Testis (tissue), 3 donors: ENCODE data around the gene PCMTD2. TPM values are rescaled to one million over a fixed set of nuclear protein-coding genes. Genes with fewer than 3 reads are reported as not detected.
A peak's percentile ranks its signal among the peaks of the same experiment; 100 is the strongest.

Source experiments
- DNase-seq: peaks from one replicate; pipeline ENCODE4 v3.0.0-alpha.2; 2019
- H3K27ac ChIP-seq, 2 donors: fragments of 200-600 bp; sonication (generic); one replicate each; pipeline ENCODE4 v1.5.1; 2019
- H3K27me3 ChIP-seq: fragments of 200-600 bp; sonication (generic); one replicate; pipeline ENCODE4 v1.5.1; 2019
- H3K36me3 ChIP-seq: fragments of 200-600 bp; sonication (generic); one replicate; pipeline ENCODE4 v1.5.1; 2017; ENCODE audit warnings: low read depth; ENCODE audit errors: missing control alignments
- H3K4me1 ChIP-seq: fragments of 200-600 bp; sonication (generic); one replicate; pipeline ENCODE4 v1.5.1; 2019
- H3K4me3 ChIP-seq, 2 donors: fragments of 200-600 bp; sonication (generic); one replicate each; pipeline ENCODE4 v1.5.1; 2017 to 2019
- H3K9me3 ChIP-seq: fragments of 200-600 bp; sonication (generic); one replicate; pipeline ENCODE4 v1.5.1; 2017
- POLR2A ChIP-seq: fragments of 450-650 bp; IDR thresholded peaks from one replicate; pipeline ENCODE4 v1.6.1; 2017; ENCODE audit warnings: antibody characterized with exemption, mild to moderate bottlenecking, moderate library complexity
- WGBS, 2 donors: methylation state at CpG; one replicate each; pipeline ENCODE4 v1.1.5; 2018; 5-methylcytosine and 5-hydroxymethylcytosine counted together
- intact Hi-C: fragments of 100-400 bp; cut with DNase I; formaldehyde crosslinking; loops from one replicate; pipeline ENCODE4 v1.15.1; 2023; ENCODE audit warnings: low total_unique reads
- polyA plus RNA-seq: library from polyadenylated mRNA; stranded (reverse); fragments of 350-450 nt; fragmentation: Illumina TruSeq; extraction: RNeasy Lipid Tissue Mini Kit (QIAGEN cat#74804); gene quantifications from one replicate; pipeline ENCODE4 v1.2.3, GENCODE V29; 2014; ENCODE audit warnings: low read depth, low replicate concordance; ENCODE audit not compliant: insufficient read depth
- total RNA-seq, 2 donors: library from RNA; depleted of rRNA; stranded (reverse); fragments of >200 nt; gene quantifications; one replicate each; pipeline ENCODE4 v1.2.3, GENCODE V29; 2016
- TF ChIP-seq, protein P1 (sequence below), 3 experiments: fragments of 450-650 bp in 2 of 3; fragments of 200-600 bp in 1 of 3; sonication (generic) in 1 of 3; IDR thresholded peaks; one replicate each; pipeline ENCODE4 v1.5.1; 2016 to 2019; ENCODE audit warnings: antibody characterized with exemption in 3 of 3, mild to moderate bottlenecking in 2 of 3, moderate library complexity in 1 of 3

Gene PCMTD2
- total and polyA plus RNA-seq, 3 donors from 2014 or later = 57.6 to 156 (median 96.4) TPM

DNA sequence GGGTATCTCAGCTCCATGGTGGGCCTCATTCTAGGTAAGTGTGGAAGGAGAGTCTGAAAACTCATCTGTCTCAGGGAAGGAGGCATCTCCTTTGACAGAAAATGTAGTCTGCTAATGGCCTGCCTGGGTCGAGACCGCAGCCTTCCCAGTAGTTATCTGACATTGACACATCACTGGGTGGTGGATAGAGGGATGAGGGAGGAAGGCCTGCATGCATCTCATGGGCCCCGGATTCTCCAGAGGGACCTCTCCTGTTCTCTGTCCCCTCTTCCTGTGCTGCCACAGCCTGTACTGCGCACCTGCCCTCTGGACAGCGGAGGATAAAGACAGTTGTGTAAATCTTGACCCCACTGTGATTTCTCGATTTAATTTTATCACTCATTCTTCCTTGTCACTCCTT is 4.7 kb downstream of the PCMTD2 start:
- WGBS, 2 donors = 60 to 71% methylated on average over 6 of the region's 6 CpGs
- no peak for DNase-seq
- TF ChIP-seq POLR2A = no peak
- TF ChIP-seq, protein P1, sequence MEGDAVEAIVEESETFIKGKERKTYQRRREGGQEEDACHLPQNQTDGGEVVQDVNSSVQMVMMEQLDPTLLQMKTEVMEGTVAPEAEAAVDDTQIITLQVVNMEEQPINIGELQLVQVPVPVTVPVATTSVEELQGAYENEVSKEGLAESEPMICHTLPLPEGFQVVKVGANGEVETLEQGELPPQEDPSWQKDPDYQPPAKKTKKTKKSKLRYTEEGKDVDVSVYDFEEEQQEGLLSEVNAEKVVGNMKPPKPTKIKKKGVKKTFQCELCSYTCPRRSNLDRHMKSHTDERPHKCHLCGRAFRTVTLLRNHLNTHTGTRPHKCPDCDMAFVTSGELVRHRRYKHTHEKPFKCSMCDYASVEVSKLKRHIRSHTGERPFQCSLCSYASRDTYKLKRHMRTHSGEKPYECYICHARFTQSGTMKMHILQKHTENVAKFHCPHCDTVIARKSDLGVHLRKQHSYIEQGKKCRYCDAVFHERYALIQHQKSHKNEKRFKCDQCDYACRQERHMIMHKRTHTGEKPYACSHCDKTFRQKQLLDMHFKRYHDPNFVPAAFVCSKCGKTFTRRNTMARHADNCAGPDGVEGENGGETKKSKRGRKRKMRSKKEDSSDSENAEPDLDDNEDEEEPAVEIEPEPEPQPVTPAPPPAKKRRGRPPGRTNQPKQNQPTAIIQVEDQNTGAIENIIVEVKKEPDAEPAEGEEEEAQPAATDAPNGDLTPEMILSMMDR (IDR thresholded peaks at IDR 0.05) = no peak
- Histone ChIP-seq H3K36me3 (no peaks in the 10 kb centered on the region), H3K4me1 (peaks cover 35% of the 10 kb centered on the region), H3K27ac (peak overlapping the region in 1 of 2 donors; percentile 49), H3K9me3 (no peaks in the 10 kb centered on the region), H3K27me3 (no peaks in the 10 kb centered on the region), H3K4me3 (no peak overlapping the region)
- intact Hi-C loops = no loop called here

DNA sequence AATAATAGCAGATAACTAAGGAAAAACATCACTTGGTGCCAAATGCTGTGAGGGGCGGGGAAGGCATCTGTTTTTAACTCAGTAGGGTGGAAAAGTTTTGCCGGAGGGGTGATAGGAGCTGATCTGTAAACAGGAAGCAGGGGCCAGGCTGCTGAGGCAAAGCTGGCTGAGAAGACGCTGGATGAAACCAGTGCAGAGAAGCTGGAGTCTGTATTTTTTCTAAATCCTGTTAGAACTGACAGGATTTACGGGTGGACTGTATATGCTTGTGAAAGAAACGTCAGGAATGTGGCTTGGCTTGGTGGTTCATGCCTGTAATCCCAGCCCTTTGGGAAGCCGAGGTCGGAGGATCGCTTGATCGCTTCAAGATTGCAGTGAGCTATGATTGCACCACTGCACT is 5.6 kb downstream of the PCMTD2 start:
- DNase-seq = peak; percentile 62
- WGBS, 2 donors = 35 to 55% methylated on average over 9 of the region's 9 CpGs
- no peak for TF ChIP-seq POLR2A
- TF ChIP-seq, protein P1 (IDR thresholded peaks at IDR 0.05) = no peak

DNA sequence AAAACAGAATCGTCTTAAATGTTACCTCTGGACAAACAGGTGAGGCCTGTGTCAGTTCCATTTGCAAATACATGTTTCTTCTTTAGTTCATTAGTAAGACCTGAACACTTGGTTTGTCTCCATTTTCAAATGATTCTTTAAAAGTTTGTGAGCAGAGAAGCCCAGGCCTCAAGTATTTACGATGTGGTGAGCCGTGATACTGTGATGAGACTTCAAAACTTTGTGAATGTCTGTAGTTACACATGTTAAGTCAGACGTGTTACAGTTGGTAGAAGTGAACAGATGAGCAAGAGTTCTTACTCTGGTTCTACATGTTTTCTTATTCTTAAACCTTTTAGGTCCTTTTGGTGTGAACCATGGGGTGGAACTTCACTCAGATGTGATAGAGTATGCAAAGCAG is 8.5 kb downstream of the PCMTD2 start:
- H3K4me3 ChIP-seq = no peak overlapping the region
- no peaks in the 10 kb centered on the region for H3K27me3 ChIP-seq
- DNase-seq = no peak
- TF ChIP-seq, protein P1 (IDR thresholded peaks at IDR 0.05) = no peak
- TF ChIP-seq POLR2A = no peak
- peaks cover 31% of the 10 kb centered on the region for H3K4me1 ChIP-seq
- intact Hi-C loops = no loop called here
- H3K9me3 ChIP-seq = no peaks in the 10 kb centered on the region
- WGBS, 2 donors = 82% methylated on average over 4 of the region's 4 CpGs
- H3K27ac ChIP-seq = no peak overlapping the region
- no peaks in the 10 kb centered on the region for H3K36me3 ChIP-seq

More for the DNA sequence above, 5.6 kb downstream of the PCMTD2 start:
- Histone ChIP-seq H3K4me3 (no peak overlapping the region), H3K27me3 (no peaks in the 10 kb centered on the region), H3K36me3 (no peaks in the 10 kb centered on the region), H3K4me1 (peaks cover 37% of the 10 kb centered on the region), H3K9me3 (no peaks in the 10 kb centered on the region), H3K27ac (peak overlapping the region in 1 of 2 donors; percentile 49)
- intact Hi-C loops = no loop called here

DNA sequence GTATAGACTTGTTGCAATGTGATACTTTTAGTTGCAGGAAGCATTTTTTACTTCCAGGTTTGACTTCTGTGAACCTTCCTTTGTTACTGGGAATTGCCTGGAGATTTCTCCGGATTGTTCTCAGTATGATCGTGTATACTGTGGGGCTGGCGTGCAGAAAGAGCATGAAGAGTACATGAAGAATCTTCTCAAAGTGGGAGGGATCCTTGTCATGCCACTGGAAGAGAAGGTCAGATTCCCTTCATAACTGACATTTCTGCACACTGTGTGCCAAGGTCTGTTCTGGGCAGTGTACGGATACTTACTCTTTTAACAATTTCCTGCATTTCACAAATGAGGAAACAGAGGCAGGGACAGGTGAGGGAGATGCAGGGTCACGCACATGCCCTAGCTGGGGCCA is 9.7 kb downstream of the PCMTD2 start:
- DNase-seq = no peak
- TF ChIP-seq, protein P1 (IDR thresholded peaks at IDR 0.05) = no peak
- no peak for TF ChIP-seq POLR2A
- Histone ChIP-seq H3K36me3 (no peaks in the 10 kb centered on the region), H3K9me3 (no peaks in the 10 kb centered on the region), H3K27me3 (no peaks in the 10 kb centered on the region), H3K27ac (no peak overlapping the region), H3K4me1 (peaks cover 30% of the 10 kb centered on the region), H3K4me3 (no peak overlapping the region)
- intact Hi-C loops = no loop called here
- 56 to 67% methylated on average over 5 of the region's 5 CpGs for WGBS, 2 donors

DNA sequence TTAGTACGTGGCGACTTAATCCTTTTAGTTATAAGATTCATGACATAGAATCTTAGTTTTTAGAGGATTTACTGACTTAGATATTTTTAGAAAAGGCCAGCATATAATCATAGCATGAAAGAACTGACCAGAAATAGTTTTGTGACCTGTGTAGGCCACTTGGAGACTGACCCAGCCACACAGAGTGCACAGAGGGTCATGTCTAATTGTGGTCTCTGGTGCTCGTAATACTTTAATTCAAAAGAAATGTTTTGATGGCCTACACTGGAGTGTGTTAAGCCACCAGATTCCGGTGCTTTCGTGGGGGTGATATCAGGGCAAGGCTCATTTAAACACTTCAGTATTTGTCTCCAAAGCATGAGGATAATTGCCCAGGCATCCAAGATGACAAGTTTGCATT is 11.4 kb downstream of the PCMTD2 start:
- no peaks in the 10 kb centered on the region for H3K27me3 ChIP-seq
- no peak for DNase-seq
- no peak overlapping the region for H3K27ac ChIP-seq
- peaks cover 20% of the 10 kb centered on the region for H3K4me1 ChIP-seq
- TF ChIP-seq POLR2A = no peak
- TF ChIP-seq, protein P1 (IDR thresholded peaks at IDR 0.05) = no peak
- H3K9me3 ChIP-seq = no peaks in the 10 kb centered on the region
- 72 to 84% methylated on average over 5 of the region's 5 CpGs for WGBS, 2 donors
- intact Hi-C loops = no loop called here
- H3K36me3 ChIP-seq = no peaks in the 10 kb centered on the region
- no peak overlapping the region for H3K4me3 ChIP-seq
